IPS DF 19.7 (cell line): ENCODE data around the gene MISP.
"Not testable (repeated sequence)": the region's sequence is repeated elsewhere in the genome, so short reads cannot be mapped to it uniquely, and the experiment has no call there.

Experiments used
- DNase-seq: peaks from one replicate; pipeline ENCODE4 v3.0.0-alpha.2; 2013; ENCODE audit warnings: low read depth, low spot score

The MISP gene, protein sequence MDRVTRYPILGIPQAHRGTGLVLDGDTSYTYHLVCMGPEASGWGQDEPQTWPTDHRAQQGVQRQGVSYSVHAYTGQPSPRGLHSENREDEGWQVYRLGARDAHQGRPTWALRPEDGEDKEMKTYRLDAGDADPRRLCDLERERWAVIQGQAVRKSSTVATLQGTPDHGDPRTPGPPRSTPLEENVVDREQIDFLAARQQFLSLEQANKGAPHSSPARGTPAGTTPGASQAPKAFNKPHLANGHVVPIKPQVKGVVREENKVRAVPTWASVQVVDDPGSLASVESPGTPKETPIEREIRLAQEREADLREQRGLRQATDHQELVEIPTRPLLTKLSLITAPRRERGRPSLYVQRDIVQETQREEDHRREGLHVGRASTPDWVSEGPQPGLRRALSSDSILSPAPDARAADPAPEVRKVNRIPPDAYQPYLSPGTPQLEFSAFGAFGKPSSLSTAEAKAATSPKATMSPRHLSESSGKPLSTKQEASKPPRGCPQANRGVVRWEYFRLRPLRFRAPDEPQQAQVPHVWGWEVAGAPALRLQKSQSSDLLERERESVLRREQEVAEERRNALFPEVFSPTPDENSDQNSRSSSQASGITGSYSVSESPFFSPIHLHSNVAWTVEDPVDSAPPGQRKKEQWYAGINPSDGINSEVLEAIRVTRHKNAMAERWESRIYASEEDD

DNA sequence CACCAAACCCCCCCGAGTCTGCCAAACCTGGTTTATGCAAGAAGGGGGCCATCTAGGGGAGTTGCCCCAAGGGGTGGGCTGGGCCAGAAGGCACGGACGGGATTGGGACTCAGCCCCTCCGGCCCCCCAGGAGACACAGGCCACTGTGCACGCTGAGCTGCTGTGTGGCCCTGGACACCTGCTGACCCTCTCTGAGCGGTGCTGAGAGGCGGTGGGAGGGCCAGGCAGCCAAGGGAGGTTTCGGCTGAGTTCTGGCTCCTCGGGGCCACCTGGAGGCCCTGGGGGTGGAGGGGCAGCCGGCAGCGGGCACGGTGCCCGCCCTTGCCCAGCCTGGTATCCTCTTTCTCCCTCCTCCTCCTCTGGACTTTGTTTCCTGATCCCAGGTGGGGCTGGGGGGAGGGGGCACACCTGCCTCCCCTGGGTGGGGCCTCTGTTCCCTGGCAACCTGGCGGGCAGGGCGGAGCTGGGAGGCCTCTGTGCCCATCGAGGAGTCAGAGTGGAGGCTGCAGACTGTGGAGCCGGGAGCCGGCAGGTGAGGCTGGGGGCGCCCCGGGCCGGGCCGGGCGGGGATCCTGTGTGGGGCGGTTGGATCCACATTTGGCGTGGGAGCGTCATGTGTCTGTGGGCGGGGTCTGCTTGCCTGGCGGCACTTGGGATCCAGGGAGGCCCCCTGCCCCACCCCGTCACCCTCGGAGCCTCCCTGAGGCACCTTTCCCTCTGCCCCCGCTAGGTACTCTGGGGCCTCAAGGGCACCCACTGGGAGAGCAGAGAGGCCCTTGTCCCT is at the start of gene MISP:
Gene MISP (plus strand): TSS at position 473 of the 784 bp plus-strand sequence. CDS start 5,835 bp downstream, outside the sequence.
- DNase-seq = no peak

DNA sequence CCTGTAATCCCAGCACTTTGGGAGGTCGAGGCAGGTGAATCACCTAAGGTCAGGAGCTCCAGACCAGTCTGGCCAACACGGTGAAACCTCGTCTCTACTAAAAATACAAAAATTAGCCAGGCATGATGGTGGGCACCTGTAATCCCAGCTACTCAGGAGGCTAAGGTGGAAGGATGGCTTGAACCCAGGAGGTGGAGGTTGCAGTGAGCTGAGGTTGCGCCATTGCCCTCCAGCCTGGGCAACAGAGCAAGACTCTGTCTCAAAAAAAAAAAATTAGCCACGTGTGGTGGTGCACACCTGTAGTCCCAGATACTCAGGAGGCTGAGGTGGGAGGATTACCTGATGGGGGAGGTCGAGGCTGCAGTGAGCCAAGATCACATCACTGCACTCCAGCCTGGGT is 48.1 kb upstream of the MISP start:
- not testable (repeated sequence) for DNase-seq

DNA sequence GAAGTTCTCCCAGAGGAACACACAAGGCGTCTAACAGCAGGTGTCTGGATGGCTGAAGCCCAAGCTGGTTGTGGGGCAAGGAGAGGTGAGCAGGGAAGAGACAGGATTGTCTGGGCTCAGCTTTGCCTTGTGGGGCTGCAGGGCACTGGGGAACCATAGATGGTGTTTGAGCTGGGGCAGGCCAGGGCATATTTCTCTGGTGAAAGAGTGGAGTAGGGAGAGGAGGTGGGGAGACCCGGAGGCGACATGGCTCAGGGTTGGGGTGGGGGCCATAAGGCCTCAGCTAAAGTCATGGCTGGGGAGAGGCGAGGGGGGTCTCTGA is 47.6 kb upstream of the MISP start:
- no peak for DNase-seq

DNA sequence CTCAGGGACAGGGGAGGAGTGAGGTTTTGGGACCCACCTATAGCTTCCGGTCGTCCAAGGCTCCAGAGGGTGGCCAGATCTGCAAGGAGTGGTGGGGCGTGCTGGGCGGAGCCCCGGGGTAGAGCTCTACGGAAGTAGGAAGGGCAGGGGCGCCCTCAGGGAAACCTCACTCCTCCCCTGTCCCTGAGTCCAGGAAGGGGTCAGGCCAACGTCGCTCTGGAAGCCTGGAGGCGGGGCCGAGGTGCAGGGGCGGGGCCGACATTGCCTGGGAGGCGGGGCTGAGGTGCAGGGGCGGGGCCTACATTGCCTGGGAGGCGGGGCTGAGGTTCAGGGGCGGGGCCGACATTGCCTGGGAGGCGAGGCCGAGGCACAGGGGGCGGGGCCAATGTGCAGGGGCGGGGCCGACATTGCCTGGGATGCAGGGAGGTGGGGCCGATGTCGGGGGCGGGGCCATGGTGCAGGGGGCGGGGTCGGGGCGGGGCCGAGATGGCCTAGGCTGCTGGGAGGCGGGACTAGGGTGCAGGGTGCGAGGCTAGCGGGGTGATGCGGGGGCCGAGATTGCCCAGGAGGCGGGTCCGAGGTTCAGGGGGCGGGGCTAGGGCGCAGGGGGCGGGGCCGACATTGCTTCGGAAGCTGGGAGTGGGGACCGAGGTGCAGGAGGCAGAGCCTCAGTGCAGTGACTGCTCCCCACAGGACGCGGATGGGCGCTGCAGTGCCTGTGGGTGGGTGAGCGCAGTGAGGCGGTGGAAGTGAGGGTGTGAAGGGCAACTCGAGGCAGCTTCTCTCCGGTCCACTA is 47.1 kb upstream of the MISP start:
- no peak for DNase-seq

DNA sequence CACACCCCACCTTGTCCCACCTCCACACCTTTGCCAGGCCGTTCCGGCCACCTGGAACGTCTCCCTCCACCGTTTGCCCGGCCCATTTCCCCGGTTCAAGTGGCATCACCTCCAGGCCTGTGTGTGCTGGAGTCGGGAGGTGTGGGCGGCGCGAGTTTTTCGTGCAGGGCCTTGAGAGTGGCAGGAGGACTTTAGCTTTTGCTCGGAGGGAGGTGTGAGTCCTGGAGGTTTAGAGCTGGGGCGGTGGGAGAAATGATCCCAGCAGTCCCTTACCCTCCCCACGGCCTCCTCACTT is 46.5 kb upstream of the MISP start:
- no peak for DNase-seq

DNA sequence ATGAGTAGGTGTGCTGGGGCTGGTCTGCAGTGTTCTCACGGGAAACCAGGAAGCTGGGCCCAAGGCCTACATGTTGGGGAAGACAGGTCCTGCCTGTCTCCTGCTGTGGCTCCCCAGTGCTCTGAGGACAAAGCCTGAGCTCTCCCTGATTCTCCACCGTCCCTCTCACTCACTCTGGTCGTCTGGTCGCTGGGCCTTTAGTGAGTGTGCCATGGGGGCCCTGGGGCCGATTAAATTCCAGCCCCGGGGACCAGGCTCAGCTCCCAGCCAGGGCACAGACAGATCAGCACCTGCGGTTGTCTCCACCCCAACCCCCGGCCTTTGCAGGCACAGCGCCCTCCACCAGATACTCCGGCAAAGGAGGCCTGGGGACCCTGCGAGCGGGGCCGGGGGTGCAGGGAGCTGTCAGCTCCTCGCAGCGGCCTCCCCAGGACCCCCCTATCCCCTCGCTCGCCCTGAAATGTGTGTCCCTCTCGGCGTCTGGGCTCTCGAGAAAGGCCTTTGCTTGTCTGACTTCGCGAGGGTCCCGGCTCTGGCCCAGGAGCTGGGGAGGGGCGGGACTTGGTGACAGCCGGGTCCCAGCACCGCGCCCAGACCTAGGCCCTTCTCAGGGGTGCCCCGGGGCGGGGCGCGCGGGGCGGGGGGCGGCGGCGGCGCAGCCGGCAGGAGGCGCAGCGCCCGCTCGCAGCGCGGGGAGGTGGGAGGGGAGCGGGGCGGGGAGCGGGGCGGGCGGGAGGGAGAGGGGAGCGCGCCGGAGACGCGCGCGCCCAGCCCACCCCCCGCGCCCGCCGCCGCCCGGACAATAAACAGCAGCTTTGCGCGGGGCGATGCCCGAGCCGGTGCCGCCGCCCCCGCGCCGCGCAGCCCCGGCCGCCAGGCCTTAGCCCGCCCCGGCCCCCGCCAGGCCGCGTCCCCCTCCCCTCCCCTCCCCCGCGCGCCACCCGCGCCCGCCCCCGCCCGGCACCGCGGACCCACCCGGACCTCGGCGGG is 42.5 kb upstream of the MISP start, which contains the start of gene PALM:
Gene PALM (plus strand): TSS at position 782 of the 990 bp plus-strand sequence. CDS start 212 bp downstream, outside the sequence.
- DNase-seq = no peak

DNA sequence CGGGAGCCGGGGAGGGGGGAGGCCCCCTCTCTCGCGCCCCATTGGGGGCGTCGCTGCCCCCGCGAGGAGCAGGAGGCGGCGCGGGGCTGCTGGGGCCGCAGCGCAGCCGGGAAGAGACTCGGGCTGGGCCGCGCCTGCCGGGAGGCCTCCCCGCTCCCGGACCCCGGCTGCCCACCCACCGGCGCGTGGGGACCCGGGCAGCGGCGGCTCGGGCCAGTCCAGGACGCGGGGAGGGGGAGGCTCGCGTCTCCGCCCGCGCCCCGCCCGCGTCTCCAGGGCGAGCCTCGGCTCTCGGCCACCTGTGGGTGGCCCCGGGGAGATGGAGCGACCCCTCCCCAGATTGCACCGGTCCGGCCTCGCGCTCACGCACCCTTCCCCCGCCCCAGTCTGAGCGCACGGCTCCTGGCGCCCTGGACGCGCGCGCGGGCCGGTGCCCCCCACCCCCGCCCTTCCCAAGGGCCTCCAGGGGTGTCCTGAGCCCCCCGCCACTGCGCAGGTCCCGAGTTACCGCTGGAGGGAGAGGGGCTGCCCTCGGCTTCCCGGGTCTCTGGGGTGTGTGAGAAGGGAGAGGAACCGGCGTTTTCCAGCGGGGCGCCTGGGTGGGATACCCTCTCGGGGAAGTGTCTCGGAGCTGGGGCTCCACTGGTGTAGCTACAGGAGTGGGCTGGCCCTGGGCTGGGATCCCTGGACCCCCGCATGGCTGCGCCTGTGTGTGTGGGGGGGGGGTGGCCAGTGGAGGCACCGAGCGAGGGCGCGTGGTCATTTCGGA is 41.5 kb upstream of the MISP start:
- DNase-seq = no peak

DNA sequence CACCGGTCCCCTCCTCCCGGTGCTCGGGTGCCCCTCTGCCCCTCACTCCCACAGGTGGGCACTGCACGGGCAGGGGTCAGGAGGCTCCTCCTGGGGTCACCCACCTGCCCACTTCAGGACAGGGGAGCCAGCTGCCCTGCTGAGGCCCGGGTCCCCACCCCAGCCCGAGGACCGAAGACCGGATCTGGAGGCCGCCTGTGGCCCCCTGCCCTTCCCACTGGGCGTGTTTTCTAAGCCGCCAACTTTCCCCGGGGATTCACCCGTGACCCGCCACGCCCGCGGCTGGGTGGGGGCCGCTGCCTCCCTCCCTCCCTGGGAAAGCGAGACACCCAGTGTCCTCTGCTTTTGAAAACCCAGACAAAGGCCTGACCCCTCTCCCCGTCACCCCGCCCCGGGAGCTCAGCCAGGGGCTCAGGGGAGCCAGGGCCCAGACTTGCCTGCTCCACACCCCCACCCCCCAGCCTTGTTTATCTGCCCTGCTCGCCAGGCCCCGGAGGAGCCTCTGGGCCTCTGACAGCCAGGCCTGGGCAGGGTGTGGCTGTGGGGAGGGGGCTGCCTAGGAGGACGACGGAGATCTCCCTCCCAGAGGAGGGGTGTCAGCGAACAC is 40.8 kb upstream of the MISP start:
- no peak for DNase-seq

DNA sequence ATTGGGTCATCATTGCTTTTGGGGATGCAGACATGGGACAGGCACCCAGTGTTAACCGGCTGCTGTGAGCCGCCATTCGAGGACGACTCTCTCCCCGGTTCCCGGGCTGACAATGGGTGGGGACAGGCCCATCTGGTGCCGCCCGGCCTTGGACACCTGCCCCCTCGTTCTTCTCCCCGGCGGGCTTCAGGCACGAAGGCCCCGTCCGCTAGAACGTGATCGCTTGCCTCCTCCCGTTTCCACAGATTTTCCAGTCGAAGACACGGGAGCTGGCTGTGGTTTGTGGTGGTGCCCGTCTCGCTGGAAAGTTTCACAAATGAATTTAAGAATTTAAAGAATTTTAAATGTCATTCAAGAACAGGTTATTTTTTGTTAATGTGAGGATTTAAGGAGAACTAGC is 40.1 kb upstream of the MISP start:
- DNase-seq = no peak

DNA sequence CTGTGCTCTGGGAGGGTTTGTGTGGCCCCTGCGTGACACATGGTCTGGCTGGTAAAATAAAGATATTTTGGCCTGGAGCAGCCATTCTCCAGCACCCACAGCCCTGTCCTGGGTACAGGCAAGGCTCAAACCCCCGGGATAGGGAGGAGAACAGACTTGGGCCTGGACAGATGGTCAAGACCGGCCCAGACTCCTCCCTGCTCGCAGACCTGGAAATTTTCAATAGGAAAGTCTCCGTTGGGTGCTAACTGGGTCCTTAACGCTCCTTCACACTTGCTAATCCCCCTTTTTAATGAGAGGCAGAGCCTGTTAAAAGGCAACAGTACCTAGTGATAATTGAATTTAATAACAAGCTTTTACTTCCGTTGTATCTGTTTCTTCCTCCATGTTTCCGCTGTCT is 39.7 kb upstream of the MISP start:
- no peak for DNase-seq

DNA sequence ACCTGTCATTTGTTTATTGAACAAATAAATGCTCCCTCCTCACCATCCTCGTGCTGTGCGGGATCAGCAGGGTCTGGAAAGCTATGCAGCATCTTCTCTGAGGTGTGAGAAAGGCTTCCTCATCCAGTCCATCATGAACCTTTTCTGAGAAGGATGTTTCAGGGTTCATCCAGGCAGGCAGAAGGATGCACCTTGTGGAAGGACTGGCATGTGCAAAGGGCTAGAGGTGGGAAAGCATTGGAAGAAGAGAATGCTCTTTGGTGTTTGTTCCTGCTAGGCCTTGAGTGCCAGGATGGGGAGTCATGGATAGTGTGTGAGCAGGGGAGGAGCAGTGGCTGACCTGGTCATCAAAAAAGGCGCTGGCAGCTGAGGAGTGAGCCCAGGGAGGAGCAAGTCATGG is 35.6 kb upstream of the MISP start:
- no peak for DNase-seq

DNA sequence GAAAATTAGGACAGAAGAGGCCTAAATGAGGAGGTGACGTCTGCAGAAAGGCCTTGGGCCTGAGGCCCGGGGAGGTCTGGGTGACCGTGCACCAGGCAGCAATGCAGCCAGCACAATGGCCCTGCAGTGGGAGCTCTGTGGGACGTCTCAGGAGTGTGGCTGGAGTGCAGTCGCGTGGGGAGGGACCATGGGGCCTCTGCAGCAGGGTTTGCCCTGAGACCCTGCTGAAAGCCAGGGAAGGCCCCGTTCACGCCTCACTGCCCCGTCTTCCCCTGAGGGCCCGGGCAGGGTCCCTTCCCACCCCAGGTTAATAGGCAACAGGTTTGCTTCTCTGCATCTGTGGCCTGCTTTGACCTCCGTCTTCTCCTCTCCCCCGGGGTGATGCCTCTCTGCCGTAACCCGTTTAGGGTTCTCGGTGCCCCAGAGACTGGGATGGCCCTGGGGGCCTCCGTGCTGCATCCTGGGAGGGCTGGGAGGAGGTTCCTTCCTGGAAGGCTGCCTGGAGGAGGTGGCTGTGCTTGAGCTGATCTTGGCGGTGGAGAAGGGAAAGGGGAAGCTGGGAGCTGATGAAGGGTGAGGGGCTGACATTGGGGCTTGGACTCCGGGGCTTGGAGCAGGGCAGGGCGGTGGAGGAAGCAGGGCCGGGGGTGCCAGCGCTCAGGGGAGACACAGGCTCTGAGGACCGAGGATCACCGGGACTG is 32.5 kb upstream of the MISP start:
- no peak for DNase-seq

DNA sequence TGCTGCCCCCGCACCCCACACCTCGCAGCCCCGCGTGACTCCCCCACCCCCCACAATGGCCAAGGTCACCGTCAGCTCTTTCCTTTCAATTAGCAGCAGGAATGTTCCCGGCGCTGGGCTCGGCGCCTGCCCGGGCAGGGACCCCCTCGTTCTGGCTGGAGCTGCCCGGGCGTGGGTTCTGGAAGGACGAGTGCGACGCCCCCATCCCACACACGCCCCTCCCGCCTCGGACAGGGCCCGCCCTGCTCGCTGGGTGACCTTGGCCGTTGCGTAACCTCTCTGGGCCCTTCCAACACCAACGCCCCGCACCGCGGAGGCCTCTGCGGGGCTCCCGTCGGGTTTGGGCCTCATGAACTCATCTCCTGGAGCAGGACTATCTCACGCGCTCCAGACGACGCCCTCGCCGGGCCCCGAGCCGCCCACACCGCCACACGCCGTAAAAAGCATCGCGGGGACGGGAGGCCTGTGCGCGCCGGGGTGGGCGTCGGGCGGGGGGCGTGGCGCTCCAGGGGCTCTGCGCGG is 31.9 kb upstream of the MISP start:
- no peak for DNase-seq

DNA sequence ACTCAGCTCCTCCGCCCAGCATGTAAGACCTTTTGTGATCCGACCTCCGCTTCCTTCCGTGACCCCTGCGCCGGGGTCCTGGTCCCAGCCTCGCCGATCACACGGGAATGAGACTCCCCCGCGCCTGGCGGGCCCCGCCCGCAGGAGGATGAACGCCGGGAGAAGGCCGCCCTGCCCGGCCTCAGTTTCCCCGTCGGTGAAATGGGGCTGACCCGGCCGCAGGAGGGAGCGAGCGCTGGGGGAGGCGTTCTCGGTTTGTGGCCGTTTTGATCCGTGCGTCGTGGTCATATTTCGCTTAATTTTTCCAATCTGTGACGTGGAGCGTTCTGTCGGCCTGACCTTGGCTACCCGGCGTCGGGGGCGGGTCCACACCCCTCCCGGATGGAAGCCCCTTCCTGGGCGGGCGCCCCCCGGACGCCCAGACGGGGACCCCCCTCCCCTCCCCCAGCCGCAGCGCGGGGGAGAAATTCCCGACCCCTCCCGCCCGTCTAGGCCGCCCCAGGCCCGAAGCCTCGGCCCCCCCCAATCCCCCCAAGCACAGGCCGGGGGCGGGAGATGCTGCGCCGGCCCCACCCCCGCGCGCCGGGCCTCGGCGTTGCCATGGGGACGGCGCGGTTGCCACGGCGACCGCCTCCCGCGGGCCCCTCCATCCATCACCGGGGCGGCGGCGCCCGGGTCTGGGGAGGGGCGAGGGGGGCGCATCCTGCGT is 31.1 kb upstream of the MISP start:
- DNase-seq = no peak

DNA sequence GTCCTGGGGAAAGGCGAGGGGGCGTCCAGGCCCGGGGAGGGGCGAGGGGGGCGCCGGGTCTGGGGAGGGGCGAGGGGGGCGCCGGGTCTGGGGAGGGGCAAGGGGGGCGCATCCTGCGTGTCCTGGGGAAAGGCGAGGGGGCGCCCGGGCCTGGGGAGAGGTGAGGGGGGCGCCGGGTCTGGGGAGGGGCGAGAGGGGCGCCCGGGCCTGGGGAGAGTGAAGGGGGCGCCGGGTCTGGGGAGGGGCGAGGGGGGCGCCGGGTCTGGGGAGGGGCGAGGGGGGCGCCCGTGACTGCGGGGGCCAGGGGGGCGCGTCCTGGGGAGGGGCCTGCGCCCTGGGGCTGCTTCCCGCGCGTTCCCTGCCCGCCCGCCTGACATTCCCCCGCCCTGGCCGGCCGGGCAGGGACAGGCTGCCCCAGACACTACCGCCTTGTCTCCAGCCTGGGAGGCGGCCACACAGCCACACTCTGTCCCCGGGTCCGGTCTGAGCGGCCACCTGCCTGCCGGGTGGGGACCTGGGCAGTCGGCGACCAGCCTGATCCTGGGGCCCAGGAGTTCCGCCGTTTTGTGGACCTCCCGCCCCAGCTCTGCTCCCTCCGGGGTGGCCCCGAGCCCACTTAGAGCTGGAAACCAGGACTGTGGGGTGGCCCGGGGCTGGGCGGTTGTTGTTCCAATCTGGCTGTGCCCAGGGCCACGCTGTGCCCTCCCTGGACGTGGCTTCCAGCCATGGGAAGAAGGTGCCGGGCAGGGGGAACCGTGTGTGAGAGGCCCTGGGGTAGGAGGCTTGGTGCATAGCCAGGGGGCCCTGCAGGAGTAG is 30.4 kb upstream of the MISP start:
- no peak for DNase-seq

DNA sequence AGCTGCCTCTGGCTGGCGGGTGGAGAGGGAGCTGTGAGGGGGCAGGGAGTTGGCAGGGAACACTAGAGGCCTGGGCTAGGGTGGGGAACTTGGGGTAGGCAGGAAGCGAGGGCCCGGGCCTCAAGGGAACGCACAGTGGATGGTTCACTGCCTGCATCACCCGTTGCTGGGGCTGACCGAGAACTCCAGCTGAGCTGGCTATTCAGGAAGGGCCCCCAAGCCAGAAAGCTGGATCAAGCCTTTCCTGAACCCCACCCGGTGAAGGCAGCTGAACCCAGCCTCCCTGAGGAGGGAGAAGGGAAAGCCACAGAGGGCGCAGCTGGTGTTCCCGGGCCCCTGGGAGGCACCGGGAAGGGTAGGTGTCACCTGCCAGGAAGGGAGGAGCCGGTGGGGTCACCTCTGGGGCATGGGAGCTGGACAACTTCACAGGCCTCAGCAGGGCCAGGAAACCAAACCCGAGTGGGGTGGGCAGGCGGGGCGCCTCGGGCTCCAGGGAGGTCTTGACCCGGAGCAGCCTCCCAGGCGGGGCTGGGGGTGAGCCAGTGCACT is 28.3 kb upstream of the MISP start:
- DNase-seq = no peak

DNA sequence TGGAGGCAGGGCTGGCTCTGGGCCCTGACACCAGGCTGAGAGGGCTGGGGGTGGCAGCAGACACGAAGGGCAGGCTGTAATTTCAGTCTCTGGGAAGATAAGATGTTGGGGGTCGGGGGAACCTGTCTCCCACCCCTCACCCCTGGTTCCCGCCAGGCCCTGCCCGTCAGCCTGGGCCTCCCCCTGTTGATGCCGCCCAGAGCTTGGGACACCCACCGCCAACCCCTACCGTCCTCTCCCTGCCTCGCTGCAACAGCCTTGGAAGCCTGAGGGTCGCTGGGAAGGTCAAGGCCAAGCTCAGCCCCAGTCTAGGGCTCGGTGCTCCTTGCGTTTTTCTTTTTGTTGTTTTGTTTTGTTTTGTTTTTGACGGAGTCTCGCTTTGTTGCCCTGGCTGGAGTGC is 27.7 kb upstream of the MISP start:
- no peak for DNase-seq
